HEK293 (cell line): ENCODE results near the gene MLF2.

Experiments
- CTCF ChIA-PET: fragments of 350-600 bp; formaldehyde crosslinking; extraction: SDS; loops from one replicate; lab custom pipeline; 2021; ENCODE audit warnings: antibody characterized with exemption; lab: Yijun Ruan, JAX
- POLR2A ChIA-PET: fragments of 300-600 bp; formaldehyde crosslinking; extraction: SDS; loops from one replicate; lab custom pipeline; 2020; ENCODE audit warnings: antibody characterized with exemption, inconsistent platforms; lab: Yijun Ruan, JAX
- H3K27ac ChIP-seq: fragments of 200-500 bp; sonication (Bioruptor generic); 2 replicates; pipeline ENCODE4 v1.5.1; 2014; ENCODE audit warnings: low read depth, low read length, control low read depth, inconsistent platforms; ENCODE audit errors: extremely low read depth
- H3K36me3 ChIP-seq, 2 experiments: fragments of 200-500 bp in 1 of 2; sonication (Bioruptor generic) in 1 of 2; 1 replicate in 1 of 2; 2 replicates in 1 of 2; pipeline ENCODE4 v1.5.1; 2014 to 2017; ENCODE audit warnings: inconsistent platforms in 2 of 2, low read length in 2 of 2; ENCODE audit not compliant: control insufficient read depth in 2 of 2, insufficient read depth in 1 of 2
- H3K4me1 ChIP-seq: fragments of 200-500 bp; sonication (Bioruptor generic); 2 replicates; pipeline ENCODE4 v1.5.1; 2014; ENCODE audit warnings: mild to moderate bottlenecking, low read length, inconsistent platforms; ENCODE audit not compliant: control insufficient read depth, insufficient read depth
- H3K4me3 ChIP-seq: 2 replicates; pipeline ENCODE4 v1.5.1; 2011; ENCODE audit warnings: low read depth, mild to moderate bottlenecking, control low read depth, low read length, moderate library complexity
- H3K9me3 ChIP-seq: fragments of 200-500 bp; sonication (Bioruptor generic); 2 replicates; pipeline ENCODE4 v1.5.1; 2014; ENCODE audit warnings: low read depth, low read length, inconsistent platforms; ENCODE audit not compliant: control insufficient read depth, insufficient read depth
- CTCF ChIP-seq: fragments of 450-650 bp; formaldehyde crosslinking; IDR thresholded peaks from 2 replicates; pipeline ENCODE4 v1.5.1; 2016; ENCODE audit warnings: missing biosample characterization, missing genetic modification characterization
- IKZF3 ChIP-seq: fragments of 450-650 bp; IDR thresholded peaks from 2 replicates; pipeline ENCODE4 v1.5.0; 2018; ENCODE audit warnings: missing biosample characterization, mild to moderate bottlenecking, missing genetic modification characterization, moderate library complexity
- KLF1 ChIP-seq: fragments of 450-650 bp; formaldehyde crosslinking; IDR thresholded peaks from 2 replicates; pipeline ENCODE4 v1.5.1; 2016; ENCODE audit warnings: missing biosample characterization, missing genetic modification characterization
- PRDM4 ChIP-seq: fragments of 450-650 bp; formaldehyde crosslinking; IDR thresholded peaks from 2 replicates; pipeline ENCODE4 v1.5.1; 2017; ENCODE audit warnings: missing biosample characterization, missing genetic modification characterization
- SP2 ChIP-seq: fragments of 450-650 bp; formaldehyde crosslinking; IDR thresholded peaks from 2 replicates; pipeline ENCODE4 v1.5.1; 2016; ENCODE audit warnings: missing biosample characterization, missing genetic modification characterization
- ZBTB6 ChIP-seq: fragments of 450-650 bp; formaldehyde crosslinking; IDR thresholded peaks from 2 replicates; pipeline ENCODE4 v1.5.1; 2017; ENCODE audit warnings: missing biosample characterization, missing genetic modification characterization
- ZNF214 ChIP-seq: fragments of 450-650 bp; formaldehyde crosslinking; IDR thresholded peaks from 2 replicates; pipeline ENCODE4 v1.5.1; 2017; ENCODE audit warnings: missing biosample characterization, mild to moderate bottlenecking, missing genetic modification characterization, borderline replicate concordance
- ZNF341 ChIP-seq: fragments of 450-650 bp; formaldehyde crosslinking; IDR thresholded peaks from 2 replicates; pipeline ENCODE4; 2016; ENCODE audit warnings: low read depth, missing biosample characterization, missing genetic modification characterization
- ZNF398 ChIP-seq: fragments of 450-650 bp; formaldehyde crosslinking; IDR thresholded peaks from 2 replicates; pipeline ENCODE4 v1.5.1; 2017; ENCODE audit warnings: missing biosample characterization, missing genetic modification characterization
- ZNF645 ChIP-seq: fragments of 450-650 bp; formaldehyde crosslinking; IDR thresholded peaks from 2 replicates; pipeline ENCODE4; 2016; ENCODE audit warnings: missing biosample characterization, missing genetic modification characterization
- ZNF768 ChIP-seq: fragments of 450-650 bp; formaldehyde crosslinking; IDR thresholded peaks from 2 replicates; pipeline ENCODE4 v1.5.1; 2018; ENCODE audit warnings: missing biosample characterization, mild to moderate bottlenecking, missing genetic modification characterization
- ZSCAN4 ChIP-seq: fragments of 450-650 bp; formaldehyde crosslinking; IDR thresholded peaks from 2 replicates; pipeline ENCODE4 v1.5.1; 2017; ENCODE audit warnings: missing biosample characterization, missing genetic modification characterization

MLF2 gene

GRCh38 chr12:6752167-6752920 is 597 bp downstream of the MLF2 start:
- H3K36me3 ChIP-seq = peaks cover 29 to 48% of the 10 kb centered on the region in 2 experiments
- H3K9me3 ChIP-seq = no peaks in the 10 kb centered on the region
- CTCF ChIA-PET = interaction anchor here (0.5 to 5.6 kb wide), 32 partner anchors 9 to 249 kb away, joined by 3 to 140 read pairs (median 6); partner anchors contain the start of genes CDCA3, COPS7A, GPR162 and PTMS
- peak overlapping the region; percentile 99 for H3K4me3 ChIP-seq
- H3K4me1 ChIP-seq = 0 out of 2 replicates have a peak, but pooled peaks cover 2% of the 10 kb centered on the region
- peak; percentile 48; the same call in 1 of the 2 replicates for TF ChIP-seq CTCF (tag by site-specific recombination)
- TF ChIP-seq KLF1 (tag by site-specific recombination) = peak; percentile 11; the same call in 1 of the 2 replicates
- TF ChIP-seq ZSCAN4 (tag by site-specific recombination) = 0 out of 2 replicates have a peak, but pooled peaks have one; percentile 12
- peak; percentile 28; the same call in 1 of the 2 replicates for TF ChIP-seq IKZF3 (tag by site-specific recombination)
- TF ChIP-seq ZNF214 (tag by site-specific recombination) = no peak
- TF ChIP-seq ZNF645 (tag by site-specific recombination) = no peak
- TF ChIP-seq ZNF341 (tag by site-specific recombination) = peak; percentile 97
- peak; percentile 44; the same call in 1 of the 2 replicates for TF ChIP-seq ZBTB6 (tag by site-specific recombination)
- TF ChIP-seq PRDM4 (tag by site-specific recombination) = 0 out of 2 replicates have a peak, but pooled peaks have one; percentile 7
- peak; percentile 82 for TF ChIP-seq ZNF398
- TF ChIP-seq ZNF768 (tag by site-specific recombination) = no peak
- TF ChIP-seq SP2 (tag by site-specific recombination) = 0 out of 2 replicates have a peak, but pooled peaks have one; percentile 44
- POLR2A ChIA-PET = interaction anchor here (0.7 to 4.2 kb wide), 29 partner anchors 8 to 211 kb away, joined by 3 to 79 read pairs (median 8); partner anchors contain the start of genes C12orf57, CD4, CDCA3 and COPS7A
- H3K27ac ChIP-seq = peak overlapping the region; percentile 93
